Right lobe of liver (tissue), 6 donors: ENCODE results near the gene ZMIZ1. TPM values are rescaled to one million over a fixed set of nuclear protein-coding genes. Genes with fewer than 3 reads are reported as not detected.
A peak's percentile ranks its signal among the peaks of the same experiment; 100 is the strongest.

Experiments used
- ATAC-seq, 4 donors: fragments of 200-7000 bp; cut with Tn5 transposase; one replicate each; pipeline ENCODE4 v1.9.1; 2020; ENCODE audit warnings: mild to moderate bottlenecking in 4 of 4, moderate library complexity in 4 of 4
- DNase-seq, 3 donors: peaks; one replicate each; pipeline ENCODE4 v3.0.0-alpha.2; 2020
- H3K27ac ChIP-seq, 3 donors: fragments of 200-600 bp; one replicate each; pipeline ENCODE4 v1.8.0; 2022
- H3K27me3 ChIP-seq, 2 donors: fragments of 200-600 bp; one replicate each; pipeline ENCODE4 v1.8.0; 2022
- H3K36me3 ChIP-seq, 4 donors: fragments of 200-600 bp; sonication (generic) in 1 of 4; one replicate each; pipeline versions ENCODE4 v1.5.1 to v1.8.0; 2017 to 2022; ENCODE audit warnings: control low read depth in 1 of 4
- H3K4me1 ChIP-seq, 4 donors: fragments of 200-600 bp; sonication (generic) in 1 of 4; one replicate each; pipeline versions ENCODE4 v1.5.1 to v1.8.0; 2017 to 2022; ENCODE audit warnings: control low read depth in 1 of 4
- H3K4me3 ChIP-seq, 3 donors: fragments of 200-600 bp; one replicate each; pipeline ENCODE4 v1.8.0; 2022
- H3K9me3 ChIP-seq, 4 donors: fragments of 200-600 bp; sonication (generic) in 1 of 4; one replicate each; pipeline versions ENCODE4 v1.5.1 to v1.8.0; 2017 to 2022; ENCODE audit warnings: control low read depth in 1 of 4
- CTCF ChIP-seq, 4 donors: fragments of 200-600 bp in 3 of 4; fragments of 450-650 bp in 1 of 4; IDR thresholded peaks; one replicate each; pipeline versions ENCODE4 v1.5.1 to v1.8.0; 2016 to 2022; ENCODE audit warnings: antibody characterized with exemption in 4 of 4, mild to moderate bottlenecking in 2 of 4
- POLR2A ChIP-seq: fragments of 450-650 bp; IDR thresholded peaks from one replicate; pipeline ENCODE4 v1.6.1; 2017; ENCODE audit warnings: antibody characterized with exemption, mild to moderate bottlenecking
- WGBS: methylation state at CpG from one replicate; pipeline ENCODE4 v1.1.6; 2018; ENCODE audit warnings: low coverage, low lambda C conversion rate; ENCODE audit not compliant: insufficient coverage; ENCODE audit errors: missing lambda C conversion rate; 5-methylcytosine and 5-hydroxymethylcytosine counted together
- intact Hi-C, 2 donors: fragments of 100-400 bp; cut with DNase I; formaldehyde crosslinking; loops; one replicate each; pipeline versions ENCODE4 v1.11.2 to v1.14.1; 2022
- total RNA-seq, 6 experiments: library from RNA; depleted of rRNA in 2 of 6; stranded (reverse); fragments of >200 nt in 2 of 6; fragmentation: NEBNext Ultra II Directional in 3 of 6; extraction: Animal tissue kit (Norgen Biotek cat#: 25700) in 3 of 6; gene quantifications; one replicate each; pipeline versions ENCODE4 v1.1.0 to v1.2.4, GENCODE V29; 2016 to 2023
- donor health status: DM: no; HTN: yes; CAD: no.
- donor health status: DM: no; HTN: no; CAD: no.
- donor health status: DM: no; HTN: no; CAD: no.
- donor health status: DM: no; HTN: yes; CAD: no.
- donor health status: DM: no; HTN: yes; CAD: no.

ZMIZ1 gene
- total RNA-seq, 6 experiments from 2014 or later: 9.9 to 22.8 (median 12.3) TPM

GRCh38 chr10:79295563-79295962, 226.8 kb downstream of the ZMIZ1 start:
- intact Hi-C loops: no loop called here
- Histone ChIP-seq H3K9me3 (no peaks in the 10 kb centered on the region), H3K36me3 (peaks cover 8 to 43% (median 25%) of the 10 kb centered on the region in 4 donors), H3K27ac (peak overlapping the region in 2 of 3 donors; percentile 30 to 60), H3K4me3 (no peak overlapping the region), H3K4me1 (no peaks in the 10 kb centered on the region), H3K27me3 (no peaks in the 10 kb centered on the region)
- TF ChIP-seq CTCF (IDR thresholded peaks at IDR 0.05): no peak
- peak in 1 of 3 donors; percentile 69 for DNase-seq
- 35% methylated on average over 4 of the region's 5 CpGs for WGBS
- peak in 2 of 4 donors; percentile 20 to 39 for ATAC-seq

GRCh38 chr10:79296431-79296830, 227.7 kb downstream of the ZMIZ1 start:
- Histone ChIP-seq H3K27me3 (no peaks in the 10 kb centered on the region), H3K36me3 (peaks cover 8 to 43% (median 24%) of the 10 kb centered on the region in 4 donors), H3K9me3 (no peaks in the 10 kb centered on the region), H3K4me1 (peaks cover 0 to 1% (median 0%) of the 10 kb centered on the region in 4 donors), H3K27ac (no peak overlapping the region), H3K4me3 (no peak overlapping the region)
- intact Hi-C loops: no loop called here
- DNase-seq (no peak), ATAC-seq (no peak)
- WGBS: 86% methylated on average over 4 of the region's 14 CpGs
- no peak for TF ChIP-seq POLR2A
- no peak for TF ChIP-seq CTCF (IDR thresholded peaks at IDR 0.05)

GRCh38 chr10:79298403-79299244, 229.9 kb downstream of the ZMIZ1 start:
- ATAC-seq: peak in 2 of 4 donors; percentile 2 to 47
- no peak overlapping the region for H3K4me3 ChIP-seq
- H3K27ac ChIP-seq: no peak overlapping the region
- H3K9me3 ChIP-seq: no peaks in the 10 kb centered on the region
- no peak for DNase-seq
- H3K27me3 ChIP-seq: no peaks in the 10 kb centered on the region
- intact Hi-C loops: no loop called here
- H3K36me3 ChIP-seq: peaks cover 9 to 42% (median 25%) of the 10 kb centered on the region in 4 donors
- peaks cover 0 to 10% (median 0%) of the 10 kb centered on the region in 4 donors for H3K4me1 ChIP-seq
- 80% methylated on average over 11 of the region's 27 CpGs for WGBS
- TF ChIP-seq CTCF (IDR thresholded peaks at IDR 0.05) (no peak), POLR2A (no peak)

GRCh38 chr10:79299397-79300241, 230.9 kb downstream of the ZMIZ1 start:
- ATAC-seq (peak in 1 of 4 donors; percentile 7), DNase-seq (no peak)
- intact Hi-C loops: no loop called here
- peaks cover 11 to 49% (median 33%) of the 10 kb centered on the region in 4 donors for H3K36me3 ChIP-seq
- H3K4me1 ChIP-seq: peaks cover 0 to 10% (median 0%) of the 10 kb centered on the region in 4 donors
- TF ChIP-seq POLR2A (no peak), CTCF (IDR thresholded peaks at IDR 0.05) (no peak)
- no peak overlapping the region for H3K27ac ChIP-seq
- no peak overlapping the region for H3K4me3 ChIP-seq
- H3K9me3 ChIP-seq: no peaks in the 10 kb centered on the region
- no peaks in the 10 kb centered on the region for H3K27me3 ChIP-seq
- WGBS: no CpG with 5 or more reads among the region's 13 CpGs
